NCI-H2227 treated with DMSO at 0.1 percent for 48 hours (cell line): ENCODE results near the gene SLC9C2.
"Not testable (repeated sequence)": the region's sequence is repeated elsewhere in the genome, so short reads cannot be mapped to it uniquely, and the experiment has no call there.

Experiments used
- DNase-seq: peaks from one replicate; lab custom pipeline; 2025; lab: John Stamatoyannopoulos, UW

The SLC9C2 gene

DNA sequence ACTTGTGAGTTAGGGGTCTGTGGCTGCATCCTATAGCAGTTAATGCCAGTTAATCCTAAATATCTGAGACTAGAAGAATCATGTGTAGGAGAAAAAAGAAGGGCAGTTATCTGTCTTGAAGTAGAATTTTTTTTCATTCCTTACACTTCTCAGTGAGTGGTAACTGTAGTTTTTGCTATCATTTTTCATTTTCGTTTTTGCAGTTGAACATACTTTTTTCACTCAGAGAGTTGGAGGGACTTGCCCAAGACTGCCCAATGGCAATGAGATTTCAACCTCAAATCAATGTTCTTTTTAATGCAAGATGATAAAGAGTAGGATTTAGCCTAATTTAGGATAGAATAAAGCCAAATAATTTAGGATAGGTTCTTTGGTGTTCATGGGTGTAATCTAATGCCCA, 120.2 kb downstream of the SLC9C2 start:
- DNase-seq, result no peak

DNA sequence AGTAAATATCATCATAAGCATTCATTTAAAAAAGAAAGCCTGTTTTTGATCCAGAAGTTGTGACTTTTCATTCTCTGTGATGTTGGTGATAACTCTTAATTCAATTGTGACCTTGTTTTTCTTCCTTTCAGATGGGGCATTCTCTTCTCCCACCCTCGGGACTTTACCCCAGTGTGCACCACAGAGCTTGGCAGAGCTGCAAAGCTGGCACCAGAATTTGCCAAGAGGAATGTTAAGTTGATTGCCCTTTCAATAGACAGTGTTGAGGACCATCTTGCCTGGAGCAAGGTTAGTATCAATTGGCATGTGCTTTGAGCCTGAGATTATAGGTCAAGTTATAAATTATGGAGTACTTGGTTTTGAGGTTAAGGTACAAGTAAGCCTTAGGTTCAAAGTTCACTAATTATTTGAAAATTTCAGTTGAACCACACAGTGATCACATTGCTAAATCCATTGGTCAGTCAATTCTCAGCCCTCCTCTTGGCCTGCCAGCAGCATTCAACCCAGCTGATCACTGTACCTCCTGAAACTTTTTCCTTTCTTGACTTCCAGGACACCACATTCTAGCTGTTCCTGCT, 121.6 kb downstream of the SLC9C2 start:
- DNase-seq, result no peak

- DNase-seq, result no peak
Measured at GRCh38 chr1:173479649-173480048, 123.2 kb downstream of the SLC9C2 start.

DNA sequence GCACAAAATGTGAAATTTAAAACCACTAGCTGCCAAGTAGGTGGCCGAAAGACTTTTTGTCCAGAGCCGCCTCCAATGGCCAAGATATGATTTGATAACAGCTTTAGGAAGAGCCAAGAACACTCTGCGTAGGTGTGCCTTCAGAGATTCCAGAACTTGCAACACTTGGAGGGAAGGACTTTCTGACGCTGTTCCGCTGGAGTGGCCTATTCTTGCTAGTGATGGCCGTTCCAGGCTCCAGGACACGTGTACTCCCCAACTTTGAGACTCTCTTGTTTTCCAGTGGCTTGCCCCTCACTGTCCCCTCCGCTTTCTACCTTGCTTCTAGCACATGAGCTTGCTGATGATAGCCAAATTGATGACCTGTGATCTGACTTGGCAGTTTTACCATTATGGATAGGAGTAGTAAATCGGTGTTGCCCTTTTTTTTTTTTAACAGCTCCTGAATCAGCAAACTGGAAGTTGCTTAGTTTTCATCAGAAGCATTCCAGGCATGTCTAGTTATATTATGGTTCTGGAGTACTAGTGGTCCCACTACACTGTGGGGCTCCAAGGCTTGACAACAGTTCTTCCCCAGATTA, 124.7 kb downstream of the SLC9C2 start:
- DNase-seq, result no peak

GRCh38 chr1:173477286-173478093, 125.4 kb downstream of the SLC9C2 start, which contains the start of gene PRDX6:
Gene PRDX6, plus strand, starts transcription at chr1:173477335. Its CDS starts 63 bp downstream, at chr1:173477398.
- DNase-seq, result no peak

DNA sequence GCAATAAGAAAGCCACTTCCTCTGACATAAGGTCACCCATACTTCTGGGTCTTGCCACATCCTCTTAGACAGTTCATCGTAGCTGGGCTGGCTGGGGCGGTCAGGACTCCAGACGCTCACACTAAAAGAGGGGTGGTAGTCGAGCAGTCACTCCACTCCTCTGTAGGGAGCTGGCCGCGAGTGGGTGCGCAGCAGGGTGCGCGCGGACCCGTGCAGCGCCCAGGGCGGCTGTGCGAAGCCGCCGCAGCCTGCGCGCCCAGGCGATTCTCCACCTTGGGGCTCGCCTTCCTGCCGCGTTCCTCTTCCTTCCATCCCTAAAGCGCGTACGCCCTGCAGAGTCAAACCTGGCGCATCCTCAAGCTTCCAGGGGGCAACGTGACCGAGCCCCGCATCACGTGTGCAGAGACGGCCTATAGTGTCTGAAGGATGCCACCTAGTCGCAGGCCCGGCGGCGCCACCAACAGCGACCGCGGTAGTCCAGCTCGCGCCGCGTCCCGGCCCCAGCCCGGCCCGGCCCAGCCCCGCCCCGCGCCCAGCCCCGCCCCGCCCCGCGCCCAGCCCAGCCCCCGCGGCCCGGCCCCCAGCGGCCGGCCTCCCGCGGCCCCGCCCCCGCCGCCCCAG, 126.1 kb downstream of the SLC9C2 start:
- DNase-seq, result peak; percentile 86

- DNase-seq, result no peak
Measured at GRCh38 chr1:173476197-173476664, 126.6 kb downstream of the SLC9C2 start.

DNA sequence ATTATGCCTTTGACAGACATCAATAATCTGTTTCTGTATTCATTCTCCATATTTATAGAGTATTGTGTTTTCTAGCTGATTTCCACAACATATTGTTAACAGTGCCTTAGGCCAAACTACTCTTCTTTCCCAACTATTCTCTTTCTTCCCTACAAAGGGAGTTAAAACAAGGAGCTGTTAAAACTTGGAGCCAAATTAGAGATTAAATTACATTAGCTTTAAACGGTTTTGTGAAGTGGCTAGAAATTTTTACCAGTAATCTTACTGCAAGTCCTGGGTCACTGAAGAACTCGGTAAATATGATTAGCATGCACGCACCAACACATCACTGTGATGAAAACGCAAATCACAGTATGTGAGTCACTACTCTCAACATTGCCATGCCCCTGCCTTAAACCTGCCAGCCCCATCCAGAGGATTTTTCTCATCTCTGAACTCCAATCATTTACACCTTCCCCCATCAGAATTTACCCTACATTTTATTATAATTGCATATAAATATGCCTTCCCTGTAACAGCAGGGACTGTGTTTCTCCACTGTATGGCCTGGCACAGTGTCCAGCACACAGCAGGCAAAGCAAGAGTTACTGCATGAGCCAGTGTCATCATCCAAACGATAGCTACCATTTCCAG, 127.2 kb downstream of the SLC9C2 start:
- DNase-seq, result no peak

- DNase-seq, result not testable (repeated sequence)
Measured at GRCh38 chr1:173474780-173475421, 128.0 kb downstream of the SLC9C2 start.

DNA sequence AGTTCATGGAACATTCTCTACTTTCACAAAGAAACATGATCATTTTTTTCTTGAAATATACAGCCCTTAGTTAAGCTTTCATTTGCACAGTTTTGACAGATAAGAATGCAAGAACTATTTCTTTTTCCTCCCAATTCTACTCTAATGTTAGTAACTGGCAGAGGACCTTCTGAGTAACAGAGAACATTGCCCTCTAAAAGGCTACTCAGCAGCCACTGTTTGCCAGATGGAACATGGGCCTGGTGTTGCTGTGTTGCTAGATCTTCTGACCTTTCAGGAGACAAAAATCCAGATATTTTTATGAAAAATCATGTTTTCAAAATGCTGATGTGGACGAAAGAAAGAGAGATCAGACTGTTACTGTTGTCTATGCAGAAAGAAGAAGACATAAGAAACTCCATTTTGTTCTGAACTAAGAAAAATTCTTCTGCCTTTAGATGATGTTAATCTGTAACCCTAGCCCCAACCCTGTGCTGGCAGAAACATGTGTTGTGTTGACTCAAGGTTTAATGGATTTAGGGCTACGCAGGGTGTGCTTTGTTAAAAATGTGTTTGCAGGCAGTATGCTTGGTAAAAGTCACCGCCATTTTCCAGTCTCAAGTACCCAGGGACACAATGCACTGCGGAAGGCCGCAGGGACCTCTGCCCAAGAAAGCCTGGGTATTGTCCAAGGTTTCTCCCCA, 128.6 kb downstream of the SLC9C2 start:
- DNase-seq, result no peak

GRCh38 chr1:173473599-173474011, 129.3 kb downstream of the SLC9C2 start:
- DNase-seq, result no peak

GRCh38 chr1:173470608-173471007, 132.3 kb downstream of the SLC9C2 start:
- no peak for DNase-seq

GRCh38 chr1:173469656-173470055, 133.2 kb downstream of the SLC9C2 start:
- DNase-seq, result no peak

- no peak for DNase-seq
Measured at GRCh38 chr1:173467426-173467825, 135.4 kb downstream of the SLC9C2 start.

- not testable (repeated sequence) for DNase-seq
Measured at GRCh38 chr1:173464185-173464584, 138.7 kb downstream of the SLC9C2 start.

- DNase-seq, result not testable (repeated sequence)
Measured at GRCh38 chr1:173462666-173463065, 140.2 kb downstream of the SLC9C2 start.

DNA sequence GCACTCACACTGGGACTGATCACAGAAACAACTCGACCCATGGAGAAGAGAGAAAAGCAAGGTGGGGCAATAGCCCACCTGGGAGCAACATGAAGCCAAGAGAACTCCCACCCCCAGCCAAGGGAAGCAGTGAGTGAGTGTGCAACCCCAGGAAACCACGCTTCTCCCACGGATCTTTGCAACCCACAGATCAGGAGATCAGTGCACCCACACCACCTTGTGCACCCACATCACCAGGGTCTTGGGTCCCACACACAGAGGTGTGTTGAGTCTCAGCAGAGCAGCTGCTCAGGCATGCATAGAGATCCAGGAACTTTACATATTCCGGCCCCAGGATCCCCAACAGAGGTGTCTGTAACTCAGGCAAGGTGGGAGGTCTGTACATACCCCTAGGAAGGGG, 143.0 kb downstream of the SLC9C2 start:
- no peak for DNase-seq

GRCh38 chr1:173454966-173455524, 147.8 kb downstream of the SLC9C2 start:
- DNase-seq, result no peak

GRCh38 chr1:173453982-173454381, 148.9 kb downstream of the SLC9C2 start:
- no peak for DNase-seq

DNA sequence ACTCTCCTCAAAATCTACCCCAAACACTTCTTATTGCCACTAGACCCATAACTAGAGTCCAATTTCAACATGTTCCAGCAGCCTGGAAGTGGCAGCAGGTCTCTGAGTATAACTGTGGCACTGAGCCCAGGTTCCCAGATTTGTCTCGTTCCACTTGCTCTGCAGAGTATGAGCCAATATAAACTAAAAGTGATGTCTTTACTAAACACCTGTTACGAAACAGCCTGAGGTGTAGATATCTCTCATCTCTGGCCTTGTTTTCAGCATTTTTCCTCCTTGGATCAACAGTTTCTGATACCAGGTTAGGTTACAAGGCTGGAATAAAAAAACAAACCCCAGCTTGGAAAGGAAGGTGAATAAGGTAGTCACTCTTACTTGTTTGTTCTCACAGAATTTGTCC, 150.9 kb downstream of the SLC9C2 start:
- no peak for DNase-seq
